Lower leg skin (tissue), 4 donors: ENCODE results near the gene FANCI. TPM values are rescaled to one million over a fixed set of nuclear protein-coding genes. Genes with fewer than 3 reads are reported as not detected.
A peak's percentile ranks its signal among the peaks of the same experiment; 100 is the strongest.

Experiments
- DNase-seq, 2 donors: peaks; one replicate each; pipeline ENCODE4 v3.0.0-alpha.2; 2019; ENCODE audit warnings: low spot score in 2 of 2
- H3K4me3 ChIP-seq: fragments of 200-600 bp; sonication (generic); 2 replicates; pipeline ENCODE4 v1.5.1; 2017; ENCODE audit warnings: mild to moderate bottlenecking, low read depth; ENCODE audit not compliant: poor library complexity, severe bottlenecking
- CTCF ChIP-seq, 3 donors: fragments of 450-650 bp; IDR thresholded peaks; one replicate each; pipeline ENCODE4 v1.5.1; 2016; ENCODE audit warnings: antibody characterized with exemption in 3 of 3, mild to moderate bottlenecking in 3 of 3, moderate library complexity in 2 of 3
- POLR2A ChIP-seq, 2 donors: fragments of 450-650 bp; IDR thresholded peaks; one replicate each; pipeline ENCODE4 v1.6.1; 2016 to 2017; ENCODE audit warnings: antibody characterized with exemption in 2 of 2, mild to moderate bottlenecking in 1 of 2, moderate library complexity in 1 of 2
- WGBS, 2 donors: methylation state at CpG; one replicate each; pipeline ENCODE4 v1.1.5; 2018; 5-methylcytosine and 5-hydroxymethylcytosine counted together
- intact Hi-C: fragments of 100-400 bp; cut with DNase I; formaldehyde crosslinking; loops from one replicate; pipeline ENCODE4 v1.15.0; 2023; ENCODE audit warnings: low total_unique reads
- total RNA-seq, 4 donors: library from RNA; depleted of rRNA; stranded (reverse); fragments of >200 nt; gene quantifications; one replicate each; pipeline ENCODE4 v1.1.0, GENCODE V29; 2016

FANCI gene
- total RNA-seq, 4 donors from 2014 or later = 4.5 to 22.0 (median 8.5) TPM

- no peak for DNase-seq
- 70 to 75% methylated on average over 11 of the region's 11 CpGs for WGBS, 2 donors
- intact Hi-C loops = no loop called here
- H3K4me3 ChIP-seq = no peak within 1 kb of the TSS
- TF ChIP-seq POLR2A (IDR thresholded peaks at IDR 0.05) (no peak), CTCF (IDR thresholded peaks at IDR 0.05) (no peak)
These were observed 22.2 kb upstream of the FANCI start, which contains the start of gene RLBP1 for GRCh38 chr15:89221543-89221942. TSS of gene RLBP1 (minus strand) at chr15:89221579. CDS start at chr15:89218975, 2,604 bp downstream.

DNA sequence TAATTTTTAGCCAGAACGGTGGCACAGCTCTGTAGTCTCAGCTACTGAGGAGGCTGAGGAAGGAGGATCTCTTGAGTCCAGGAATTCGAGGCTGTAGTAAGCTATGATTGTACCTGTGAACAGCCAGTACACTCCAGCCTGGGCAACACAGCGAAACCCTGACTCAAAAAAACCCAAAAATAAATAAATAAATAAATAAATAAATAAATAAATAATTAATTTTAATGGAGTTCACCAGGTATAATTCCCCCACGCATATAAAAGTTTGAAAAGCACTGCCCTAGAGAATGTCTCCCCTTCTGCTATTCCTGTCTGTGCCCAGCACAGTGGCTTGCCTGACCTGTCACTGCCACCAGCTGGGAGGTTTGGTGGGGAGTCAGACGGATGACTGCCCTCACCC is 18.2 kb upstream of the FANCI start:
- H3K4me3 ChIP-seq = no peak overlapping the region
- TF ChIP-seq CTCF (IDR thresholded peaks at IDR 0.05) = no peak
- WGBS, 2 donors = 92 to 94% methylated on average over 5 of the region's 5 CpGs
- intact Hi-C loops = no loop called here
- DNase-seq = no peak

GRCh38 chr15:89226359-89227221 is 17.2 kb upstream of the FANCI start:
- DNase-seq = peak in 1 of 2 donors; percentile 72
- 77 to 85% methylated on average over 14 of the region's 14 CpGs for WGBS, 2 donors
- intact Hi-C loops = no loop called here
- no peak overlapping the region for H3K4me3 ChIP-seq
- TF ChIP-seq POLR2A (IDR thresholded peaks at IDR 0.05) (no peak), CTCF (IDR thresholded peaks at IDR 0.05) (no peak)

- no peak for TF ChIP-seq CTCF (IDR thresholded peaks at IDR 0.05)
- no peak for TF ChIP-seq POLR2A (IDR thresholded peaks at IDR 0.05)
- intact Hi-C loops = no loop called here
- no peak overlapping the region for H3K4me3 ChIP-seq
- DNase-seq = no peak
- 78 to 86% methylated on average over 7 of the region's 7 CpGs for WGBS, 2 donors
These were observed 16.4 kb upstream of the FANCI start for GRCh38 chr15:89227425-89227824.

DNA sequence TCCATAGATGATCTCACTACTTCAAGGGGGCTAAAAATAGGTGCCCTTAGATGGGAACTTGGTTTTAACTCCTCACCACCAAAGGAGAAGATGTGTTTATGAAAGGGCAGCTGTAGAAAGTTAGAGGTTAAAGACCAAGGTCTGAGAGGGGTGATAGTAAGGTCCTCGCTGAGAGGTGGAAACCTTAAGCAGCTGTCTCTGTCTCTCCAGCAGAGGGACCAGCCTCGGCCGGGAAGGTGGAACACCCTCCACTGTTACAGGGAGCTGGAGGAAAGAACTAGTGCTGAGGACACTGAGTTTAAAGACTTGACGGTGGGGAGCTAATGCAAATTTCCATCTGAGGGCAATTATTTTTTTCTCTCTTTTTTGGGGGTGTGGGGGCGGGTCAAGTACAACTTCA is 13.5 kb upstream of the FANCI start:
- DNase-seq = peak in 1 of 2 donors; percentile 60
- no peak overlapping the region for H3K4me3 ChIP-seq
- intact Hi-C loops = no loop called here
- 66 to 67% methylated on average over 5 of the region's 5 CpGs for whole genome bisulfite sequencing, 2 donors
- TF ChIP-seq POLR2A (IDR thresholded peaks at IDR 0.05) (no peak), CTCF (IDR thresholded peaks at IDR 0.05) (no peak)
